Measurements from ENCODE around the gene PKD2L1.

DNA sequence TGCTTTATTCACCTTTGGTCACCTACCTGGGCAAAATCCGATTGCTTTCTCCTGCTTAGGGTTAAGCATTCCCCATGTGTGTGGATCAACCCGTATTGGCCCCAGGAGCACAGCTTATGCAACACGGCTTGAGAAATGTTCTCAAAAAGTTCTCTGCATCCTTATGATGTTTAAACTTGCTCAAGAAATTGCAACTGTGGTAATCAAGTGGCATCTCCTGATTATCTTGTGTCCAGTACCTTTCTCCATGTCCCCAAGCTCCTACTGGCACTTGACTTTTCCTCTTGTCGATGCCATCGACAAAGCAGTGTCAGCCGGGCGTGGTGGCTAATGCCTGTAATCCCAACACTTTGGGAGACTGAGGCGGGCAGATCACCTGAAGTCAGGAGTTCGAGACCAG, 4.7 kb upstream of the PKD2L1 start:
- TF ChIP-seq, protein P1, sequence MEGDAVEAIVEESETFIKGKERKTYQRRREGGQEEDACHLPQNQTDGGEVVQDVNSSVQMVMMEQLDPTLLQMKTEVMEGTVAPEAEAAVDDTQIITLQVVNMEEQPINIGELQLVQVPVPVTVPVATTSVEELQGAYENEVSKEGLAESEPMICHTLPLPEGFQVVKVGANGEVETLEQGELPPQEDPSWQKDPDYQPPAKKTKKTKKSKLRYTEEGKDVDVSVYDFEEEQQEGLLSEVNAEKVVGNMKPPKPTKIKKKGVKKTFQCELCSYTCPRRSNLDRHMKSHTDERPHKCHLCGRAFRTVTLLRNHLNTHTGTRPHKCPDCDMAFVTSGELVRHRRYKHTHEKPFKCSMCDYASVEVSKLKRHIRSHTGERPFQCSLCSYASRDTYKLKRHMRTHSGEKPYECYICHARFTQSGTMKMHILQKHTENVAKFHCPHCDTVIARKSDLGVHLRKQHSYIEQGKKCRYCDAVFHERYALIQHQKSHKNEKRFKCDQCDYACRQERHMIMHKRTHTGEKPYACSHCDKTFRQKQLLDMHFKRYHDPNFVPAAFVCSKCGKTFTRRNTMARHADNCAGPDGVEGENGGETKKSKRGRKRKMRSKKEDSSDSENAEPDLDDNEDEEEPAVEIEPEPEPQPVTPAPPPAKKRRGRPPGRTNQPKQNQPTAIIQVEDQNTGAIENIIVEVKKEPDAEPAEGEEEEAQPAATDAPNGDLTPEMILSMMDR (IDR thresholded peaks at IDR 0.05; ENCODE audit: borderline replicate concordance, extremely low read depth, low read length, poor library complexity, severe bottlenecking) = no peak
- no peak for TF ChIP-seq EZH2 (IDR thresholded peaks at IDR 0.05; ENCODE audit: borderline replicate concordance, low read depth, low read length, severe bottlenecking)
